GM13976 (cell line): ENCODE data around the gene PIP4K2B.

Experiments
- DNase-seq: peaks from one replicate; pipeline ENCODE4 v3.0.0; 2012; ENCODE audit warnings: low spot score
- in situ Hi-C: fragments of 300-500 bp; cut with MboI; formaldehyde crosslinking; loops from one replicate; pipeline ENCODE4 v1.12.0; 2022; ENCODE audit warnings: low sequenced_read_pairs, mixed read lengths, inconsistent platforms; ENCODE audit not compliant: unreplicated experiment
- TF ChIP-seq, protein P1 (sequence below): IDR thresholded peaks from 2 replicates; pipeline ENCODE4 v1.5.1; 2012; ENCODE audit warnings: borderline replicate concordance, mild to moderate bottlenecking; ENCODE audit not compliant: insufficient read depth; ENCODE audit errors: extremely low read depth, missing control alignments, control extremely low read depth

PIP4K2B gene

DNA sequence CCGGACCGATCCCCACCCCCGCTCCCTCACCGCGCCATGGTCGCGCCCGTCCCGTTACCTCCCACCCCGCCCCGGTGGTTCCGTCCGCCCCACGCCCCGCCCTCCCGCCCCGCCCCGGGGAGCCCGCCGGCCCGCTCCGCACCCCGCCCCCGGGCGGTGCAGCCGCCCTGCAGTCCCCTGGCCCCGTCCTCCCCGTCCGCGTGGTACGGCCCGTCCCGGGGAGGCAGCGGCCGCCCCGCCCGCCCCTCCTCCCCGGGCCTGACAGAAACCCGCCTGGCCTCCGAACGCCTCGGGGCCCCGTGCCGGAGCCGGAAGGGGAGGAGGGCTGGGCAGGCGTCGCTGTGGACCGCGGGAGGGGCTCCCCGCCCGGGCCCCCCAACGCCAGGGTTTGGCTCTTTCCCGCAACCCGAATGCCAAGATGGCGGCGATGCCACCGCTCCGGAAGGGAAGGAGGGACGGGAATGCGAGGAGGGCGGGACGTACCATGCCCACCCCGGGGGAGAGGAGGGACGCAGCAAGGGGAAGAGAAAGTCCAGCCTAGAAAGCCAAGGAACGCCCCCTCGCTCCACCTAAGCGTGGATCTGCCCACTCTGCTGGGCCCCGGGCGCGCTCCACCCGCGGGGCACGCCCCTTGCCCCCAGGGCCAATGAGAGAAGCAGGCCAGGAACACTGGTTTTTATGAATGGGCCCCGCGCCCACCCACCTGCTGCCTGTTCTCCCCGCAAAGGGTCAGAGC, at the start of gene PIP4K2B:
Gene PIP4K2B, minus strand, starts transcription at position 56 of the 736 bp plus-strand sequence. CDS start 132 bp downstream, outside the sequence.
- TF ChIP-seq, protein P1, sequence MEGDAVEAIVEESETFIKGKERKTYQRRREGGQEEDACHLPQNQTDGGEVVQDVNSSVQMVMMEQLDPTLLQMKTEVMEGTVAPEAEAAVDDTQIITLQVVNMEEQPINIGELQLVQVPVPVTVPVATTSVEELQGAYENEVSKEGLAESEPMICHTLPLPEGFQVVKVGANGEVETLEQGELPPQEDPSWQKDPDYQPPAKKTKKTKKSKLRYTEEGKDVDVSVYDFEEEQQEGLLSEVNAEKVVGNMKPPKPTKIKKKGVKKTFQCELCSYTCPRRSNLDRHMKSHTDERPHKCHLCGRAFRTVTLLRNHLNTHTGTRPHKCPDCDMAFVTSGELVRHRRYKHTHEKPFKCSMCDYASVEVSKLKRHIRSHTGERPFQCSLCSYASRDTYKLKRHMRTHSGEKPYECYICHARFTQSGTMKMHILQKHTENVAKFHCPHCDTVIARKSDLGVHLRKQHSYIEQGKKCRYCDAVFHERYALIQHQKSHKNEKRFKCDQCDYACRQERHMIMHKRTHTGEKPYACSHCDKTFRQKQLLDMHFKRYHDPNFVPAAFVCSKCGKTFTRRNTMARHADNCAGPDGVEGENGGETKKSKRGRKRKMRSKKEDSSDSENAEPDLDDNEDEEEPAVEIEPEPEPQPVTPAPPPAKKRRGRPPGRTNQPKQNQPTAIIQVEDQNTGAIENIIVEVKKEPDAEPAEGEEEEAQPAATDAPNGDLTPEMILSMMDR, result no peak
- peak; percentile 96 for DNase-seq
- in situ Hi-C loops, result no loop called here

DNA sequence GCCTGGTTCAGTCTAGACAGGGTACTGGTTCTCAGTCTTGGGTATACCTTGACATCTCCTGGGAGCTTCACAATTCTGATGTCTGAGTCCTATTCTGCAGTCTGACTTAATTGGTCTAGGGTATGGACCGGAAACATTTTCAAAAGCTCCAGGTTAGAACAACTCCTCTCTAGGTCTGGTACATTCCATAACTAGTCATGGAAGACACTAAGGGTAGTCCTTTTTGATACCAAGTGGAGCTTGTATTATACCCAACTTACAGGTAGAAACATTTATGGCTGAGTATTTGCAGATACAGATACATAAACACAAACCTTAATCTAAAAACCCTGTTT, 49.2 kb upstream of the PIP4K2B start:
- DNase-seq, result no peak
- TF ChIP-seq, protein P1, result no peak
- in situ Hi-C loops, result no loop called here

DNA sequence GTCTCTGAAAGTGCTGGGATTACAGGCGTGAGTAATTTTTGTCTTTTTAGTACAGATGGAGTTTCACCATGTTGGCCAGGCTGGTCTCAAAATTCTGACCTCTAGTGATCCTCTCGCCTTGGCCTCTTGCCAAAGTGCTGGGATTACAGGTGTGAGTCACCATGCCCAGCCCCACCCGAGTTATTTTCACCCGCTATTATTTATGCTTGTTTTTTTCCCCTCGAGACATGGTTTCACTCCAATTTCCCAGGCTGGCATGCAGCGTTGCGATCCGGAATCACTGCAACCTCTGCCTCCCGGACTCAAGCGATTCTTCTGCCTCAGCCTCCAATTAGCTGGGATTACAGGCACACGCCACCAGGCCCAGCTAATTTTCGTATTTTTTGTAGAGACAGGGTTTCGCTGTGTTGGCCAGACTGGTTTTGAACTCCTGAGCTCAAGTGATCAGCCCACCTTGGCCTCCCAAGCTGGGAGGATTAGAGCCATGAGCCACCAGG, 45.0 kb upstream of the PIP4K2B start:
- TF ChIP-seq, protein P1, result no peak
- in situ Hi-C loops, result no loop called here

DNA sequence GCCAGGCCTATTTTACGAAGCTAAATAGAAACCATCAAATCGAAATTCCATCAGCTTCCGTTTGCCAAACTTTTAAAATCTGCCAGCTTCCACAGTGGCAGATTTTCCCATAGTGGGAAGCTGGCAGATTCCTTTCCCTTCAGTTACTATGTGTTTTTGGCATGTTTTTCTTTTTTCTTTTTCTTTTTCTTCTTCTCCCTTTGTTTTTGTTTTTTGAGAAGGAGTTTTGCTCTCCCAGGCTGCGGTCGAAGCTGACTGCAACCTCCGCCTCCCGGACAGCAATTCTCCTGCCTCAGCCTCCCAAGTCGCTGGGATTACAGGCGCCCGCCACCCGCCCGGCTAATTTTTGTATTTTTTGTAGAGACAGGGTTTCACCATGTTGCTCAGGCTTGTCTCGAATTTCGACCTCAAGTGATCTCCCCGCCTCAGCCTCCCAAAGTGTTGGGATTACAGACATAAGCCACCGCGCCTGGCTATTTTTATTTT, 26.4 kb upstream of the PIP4K2B start:
- TF ChIP-seq, protein P1, result no peak
- in situ Hi-C loops, result no loop called here
- no peak for DNase-seq

More for the DNA sequence above, 45.0 kb upstream of the PIP4K2B start:
- no peak for DNase-seq

DNA sequence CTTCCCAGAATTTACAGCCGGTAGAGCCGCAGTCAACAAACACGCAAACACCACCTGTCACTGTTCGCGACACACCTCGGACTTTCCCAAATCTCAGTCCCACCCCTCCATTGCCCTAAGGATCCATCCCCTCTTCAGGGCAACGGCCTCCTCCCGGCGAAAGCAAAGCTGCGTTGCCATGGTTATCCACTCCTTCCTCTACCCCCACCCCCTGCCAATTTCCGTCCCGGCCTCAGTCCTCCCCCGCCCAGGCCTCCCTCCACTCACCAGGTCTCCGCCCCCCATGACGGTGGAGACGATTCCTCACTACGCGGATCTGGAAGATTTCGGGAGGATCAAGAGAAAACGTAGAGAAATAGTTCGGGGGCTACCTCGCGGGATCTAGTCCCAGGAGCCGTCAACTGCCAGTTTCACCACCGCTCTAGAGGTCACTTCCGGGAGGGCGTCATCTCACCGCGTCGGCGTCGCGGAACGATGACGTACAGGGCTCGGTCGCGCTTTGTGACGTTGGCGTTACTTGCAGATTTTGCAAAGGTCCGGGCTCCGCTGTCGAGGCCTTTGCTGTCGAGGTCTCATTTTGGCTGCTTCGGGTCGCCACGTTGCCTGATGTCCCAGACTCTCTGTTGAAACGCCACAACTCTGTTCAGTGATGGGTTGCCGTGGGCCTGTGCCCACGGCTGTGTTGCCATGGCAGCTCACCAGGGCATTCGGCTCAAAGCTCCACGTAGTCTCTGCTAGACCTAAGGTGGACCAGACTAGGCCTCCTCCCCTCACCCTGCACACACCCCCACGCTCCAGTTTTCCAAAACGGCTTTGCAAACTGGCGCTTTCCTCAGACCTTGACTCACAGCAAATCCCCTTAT, 25.8 kb upstream of the PIP4K2B start, which contains the start of gene CWC25:
Gene CWC25, minus strand, starts transcription at position 423 of the 863 bp plus-strand sequence. Its CDS starts 138 bp downstream, at position 285.
- peak; percentile 96 for DNase-seq
- TF ChIP-seq, protein P1, result no peak
- in situ Hi-C loops, result no loop called here

DNA sequence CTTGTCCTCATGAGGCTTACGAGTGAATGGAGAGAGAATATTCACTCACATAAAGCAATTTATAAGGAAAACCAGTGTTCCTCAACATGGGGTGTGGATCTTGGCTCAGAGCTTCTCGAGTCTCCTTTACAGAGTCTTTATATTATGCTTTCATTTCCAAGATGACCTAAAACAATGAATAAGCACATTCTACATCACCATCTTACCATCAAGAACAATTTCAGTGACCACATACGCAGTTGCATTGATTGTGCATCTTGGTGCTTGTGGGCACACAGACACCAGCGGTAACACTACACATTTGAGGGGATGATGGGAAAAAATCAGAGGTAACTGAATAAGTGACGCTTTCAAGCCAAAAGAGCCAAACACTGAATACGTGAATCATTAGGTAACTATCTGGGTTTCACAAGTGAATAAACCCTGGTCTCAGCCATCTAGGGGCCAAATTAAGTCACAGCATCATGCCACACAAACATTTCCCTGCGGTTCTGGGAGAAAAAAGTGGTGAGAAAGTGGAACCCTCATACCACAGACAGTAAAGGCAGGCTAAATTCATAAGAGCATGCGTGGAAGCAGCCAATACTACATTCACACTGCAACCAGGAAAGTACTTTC, 16.3 kb upstream of the PIP4K2B start:
- DNase-seq, result no peak
- TF ChIP-seq, protein P1, result no peak
- in situ Hi-C loops, result no loop called here
